Measurements from ENCODE around the gene ANXA3.

GRCh38 chr4:78529569-78530209 lies 21.9 kb upstream of the ANXA3 start:
- TF ChIP-seq CTCF (IDR thresholded peaks at IDR 0.05) (no peak), POLR2AphosphoS5 (IDR thresholded peaks at IDR 0.05) (no peak)

All from breast epithelium (tissue), 3 donors.